HG02678 (cell line): ENCODE results near the gene ADCY1.

Experiments
- ATAC-seq: cut with Tn5 transposase; IDR thresholded peaks from one replicate; pipeline ENCODE4 v1.9.1; 2021; ENCODE audit warnings: mild to moderate bottlenecking, moderate library complexity; ENCODE audit not compliant: unreplicated experiment

Gene ADCY1

DNA sequence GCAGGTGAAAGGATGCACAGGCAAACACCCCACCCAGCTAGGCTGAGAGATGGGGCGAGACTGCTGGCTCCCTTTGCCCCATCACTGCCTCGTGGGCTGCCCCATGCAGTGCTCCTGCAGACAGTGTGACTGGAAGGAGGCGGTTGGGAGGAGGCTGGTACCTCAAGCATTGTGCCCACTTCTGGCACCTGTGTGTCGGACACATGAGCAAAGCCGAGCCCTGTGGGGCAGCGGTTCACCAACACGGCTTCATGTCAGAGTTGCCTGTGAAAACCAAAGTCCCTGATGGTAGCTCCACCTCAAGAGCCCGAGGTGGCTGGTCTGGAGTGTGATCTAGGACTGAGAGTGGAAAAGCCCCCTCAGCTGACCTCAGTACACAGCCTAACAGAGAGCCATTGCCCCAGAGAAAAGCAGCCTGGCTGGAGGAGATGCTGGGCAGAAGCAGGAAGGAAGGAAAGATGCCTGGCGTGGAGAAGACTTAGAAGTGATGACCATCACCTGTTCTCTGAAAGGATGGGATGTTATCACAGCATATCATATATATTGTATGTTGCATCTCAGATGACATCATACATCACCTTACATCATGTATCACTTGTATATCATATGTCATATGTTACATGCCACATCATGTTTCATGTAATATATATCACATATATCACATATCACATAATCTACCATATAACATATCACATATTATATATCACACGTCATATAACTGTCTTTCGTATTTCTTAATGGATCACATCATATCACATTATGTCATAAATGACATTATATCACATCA is 75.6 kb downstream of the ADCY1 start:
- ATAC-seq = no peak

DNA sequence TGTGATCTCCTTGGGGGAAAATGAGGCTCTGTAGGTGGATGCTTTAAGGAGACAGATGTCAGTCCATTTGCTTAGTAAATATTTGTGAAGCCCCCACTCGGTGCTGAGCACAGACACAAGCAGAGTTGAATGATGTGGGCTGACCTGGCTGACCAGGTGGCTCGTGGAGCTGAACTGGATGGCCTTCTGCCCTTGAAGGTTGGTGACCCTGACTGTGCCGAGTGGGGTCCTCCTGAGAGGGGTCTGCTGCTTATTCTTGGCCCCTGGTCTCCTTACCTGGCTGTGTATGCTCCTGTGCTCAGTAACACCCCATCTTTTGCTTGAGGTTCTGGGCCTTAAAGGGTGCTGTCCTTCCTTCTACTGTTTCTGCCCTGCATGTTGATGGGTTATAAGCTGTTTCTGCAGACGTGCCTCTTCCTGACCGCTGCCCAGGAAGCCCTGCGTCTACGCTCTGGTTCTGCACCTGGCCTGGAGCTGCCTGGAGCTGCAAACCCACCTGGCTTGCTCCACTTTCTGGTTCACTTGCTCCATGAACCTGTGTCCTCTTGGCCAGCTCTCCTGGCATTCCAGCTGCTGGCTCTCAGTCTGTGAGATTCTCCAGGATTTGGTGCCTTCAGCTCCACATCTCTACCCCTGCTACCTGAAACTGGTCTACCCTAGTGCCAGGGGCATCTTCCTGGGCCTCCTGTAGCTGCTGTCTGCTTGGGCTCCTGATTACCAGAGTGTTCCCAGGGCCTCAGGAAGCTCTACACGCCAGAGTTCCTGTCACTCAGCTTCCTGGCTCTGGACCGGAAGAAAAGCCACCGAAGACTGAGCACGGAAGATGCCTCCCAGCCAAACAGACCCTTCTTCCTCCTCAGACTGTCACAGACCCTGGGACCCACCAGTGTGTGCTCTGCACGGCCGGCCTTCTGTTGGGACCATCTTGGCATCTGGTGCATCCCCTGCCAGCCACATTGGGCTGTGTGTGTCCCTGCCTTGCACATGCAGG is 76.5 kb downstream of the ADCY1 start:
- no peak for ATAC-seq

GRCh38 chr7:45651540-45651939 is 77.4 kb downstream of the ADCY1 start:
- ATAC-seq = no peak

DNA sequence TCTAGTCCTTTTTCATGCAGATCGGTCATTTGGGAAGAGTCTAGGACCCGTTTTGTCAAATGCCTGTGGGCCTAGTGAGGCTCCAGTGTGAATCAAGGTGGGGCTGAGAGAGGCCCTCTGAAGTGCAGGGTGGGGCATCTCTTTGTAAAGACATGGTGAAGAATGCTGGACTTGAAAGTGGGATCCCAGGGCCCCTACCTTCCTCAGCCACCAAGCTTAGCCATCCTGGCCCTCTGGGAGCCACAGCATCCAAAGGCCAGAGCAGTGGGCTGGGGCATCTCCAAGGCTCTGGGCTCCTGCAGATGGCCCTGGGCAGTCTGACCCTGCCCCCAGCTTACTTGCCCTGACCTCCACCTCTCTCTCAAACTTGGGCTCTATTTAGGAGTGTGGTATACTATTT is 78.5 kb downstream of the ADCY1 start:
- no peak for ATAC-seq

DNA sequence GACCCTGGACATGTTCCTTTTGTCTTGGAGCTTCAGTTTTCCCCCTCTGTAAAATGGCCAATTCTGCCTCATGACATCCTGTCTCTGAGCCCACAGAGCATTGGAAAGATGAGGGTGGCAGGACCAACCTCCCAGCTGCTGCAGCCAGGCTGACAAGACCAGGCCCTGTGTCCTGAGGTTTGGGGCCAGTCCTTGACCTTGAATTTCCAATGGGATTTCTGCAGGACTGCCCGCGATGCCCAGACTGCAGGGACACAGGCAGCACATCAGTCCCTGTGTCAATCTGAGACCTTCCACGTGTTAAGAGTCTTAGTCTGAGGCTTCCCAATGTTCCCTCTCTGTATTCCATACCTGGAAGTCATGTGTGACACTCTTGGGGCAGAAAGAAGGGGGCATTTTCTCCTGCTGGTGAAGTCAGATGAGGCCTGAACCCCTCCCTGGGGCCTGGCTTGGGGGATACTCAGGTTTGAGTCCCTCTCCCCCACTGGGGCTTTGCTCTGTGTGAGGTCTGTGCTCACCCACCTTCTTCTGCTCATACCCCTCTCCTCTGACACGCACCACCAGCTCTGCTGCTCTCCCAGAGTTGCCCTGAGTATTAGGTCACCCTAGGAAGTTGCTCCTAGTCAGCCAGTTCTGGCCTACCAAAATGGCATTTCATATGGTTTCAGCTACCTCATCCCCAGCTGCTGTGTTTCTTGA is 79.2 kb downstream of the ADCY1 start:
- no peak for ATAC-seq

DNA sequence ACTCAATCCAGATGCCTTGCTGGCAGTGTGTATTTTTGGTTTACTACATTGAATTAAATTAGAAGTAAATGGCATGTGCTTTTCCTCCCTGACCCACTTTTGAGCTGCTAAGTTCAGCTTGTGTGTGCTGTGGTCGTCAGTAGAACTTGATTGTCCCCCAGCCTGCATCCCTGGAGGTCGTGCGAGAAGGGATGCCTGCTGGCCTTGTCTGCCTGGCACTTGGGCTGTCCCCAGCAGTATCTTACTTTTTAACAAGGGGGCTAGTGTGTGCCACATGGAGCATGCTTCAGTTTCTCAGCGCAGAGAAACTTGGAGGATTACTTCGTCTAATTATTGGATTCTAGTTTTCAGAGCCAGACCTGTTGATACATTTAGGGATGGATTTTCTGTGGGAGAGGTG is 80.2 kb downstream of the ADCY1 start:
- no peak for ATAC-seq

GRCh38 chr7:45655539-45655938 is 81.4 kb downstream of the ADCY1 start:
- no peak for ATAC-seq

- ATAC-seq = no peak
Observed at GRCh38 chr7:45656431-45656830, 82.3 kb downstream of the ADCY1 start.

DNA sequence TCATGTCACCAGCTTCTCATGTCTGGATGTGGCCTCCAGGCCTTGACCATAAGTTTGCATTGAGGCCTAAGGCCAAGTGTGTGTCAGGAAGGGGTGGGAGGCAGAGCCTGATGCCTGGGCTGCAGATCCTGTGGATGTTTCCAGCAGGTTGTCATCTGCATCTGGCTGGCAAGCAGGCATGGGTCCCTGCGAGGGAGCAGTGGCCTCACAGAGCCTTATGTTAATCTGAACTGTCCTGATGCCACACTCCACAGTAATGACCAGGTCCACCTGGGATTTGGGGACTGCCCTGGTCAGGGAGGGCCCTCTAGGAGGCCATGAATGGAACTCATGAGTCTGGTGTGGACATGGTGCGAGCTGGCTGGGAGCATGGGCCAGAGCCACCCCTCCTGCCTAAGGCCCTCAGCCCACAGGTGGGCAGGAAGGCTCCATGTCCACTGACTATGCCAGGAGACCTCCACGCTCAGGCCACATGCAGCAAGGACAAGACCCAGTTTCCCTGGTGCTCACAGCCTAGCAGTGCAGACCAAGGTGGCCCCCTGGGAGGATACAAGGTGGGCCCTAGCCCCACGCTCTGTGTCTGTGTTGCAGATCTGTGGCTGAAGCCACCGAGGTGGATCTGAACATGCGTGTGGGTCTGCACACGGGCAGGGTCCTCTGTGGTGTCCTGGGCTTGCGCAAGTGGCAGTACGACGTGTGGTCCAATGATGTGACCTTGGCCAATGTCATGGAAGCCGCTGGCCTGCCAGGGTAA is 83.1 kb downstream of the ADCY1 start:
- ATAC-seq = no peak

GRCh38 chr7:45657890-45658715 is 83.9 kb downstream of the ADCY1 start:
- ATAC-seq = no peak

- no peak for ATAC-seq
Observed at GRCh38 chr7:45658716-45659495, 84.7 kb downstream of the ADCY1 start.

- no peak for ATAC-seq
Observed at GRCh38 chr7:45659496-45660139, 85.5 kb downstream of the ADCY1 start.

GRCh38 chr7:45660201-45660900 is 86.2 kb downstream of the ADCY1 start:
- ATAC-seq = no peak

- ATAC-seq = no peak
Observed at GRCh38 chr7:45660901-45661211, 86.7 kb downstream of the ADCY1 start.

GRCh38 chr7:45661302-45661995 is 87.3 kb downstream of the ADCY1 start:
- no peak for ATAC-seq

DNA sequence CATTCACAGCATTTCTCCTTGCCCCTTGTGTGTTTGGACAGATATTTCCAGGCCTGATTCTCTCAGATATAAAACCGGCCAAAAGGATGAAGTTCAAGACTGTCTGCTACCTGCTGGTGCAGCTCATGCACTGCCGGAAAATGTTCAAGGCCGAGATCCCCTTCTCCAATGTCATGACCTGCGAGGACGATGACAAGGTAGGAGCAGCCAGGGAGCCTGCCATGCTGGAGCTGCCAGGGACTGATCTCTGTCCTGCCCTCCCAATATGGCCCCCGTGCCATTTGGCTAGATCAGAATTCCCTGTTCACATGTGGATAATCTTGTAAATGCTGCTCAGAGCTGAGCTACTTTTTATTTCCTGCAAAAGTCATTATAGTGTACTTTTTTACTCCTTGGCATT is 87.8 kb downstream of the ADCY1 start:
- ATAC-seq = no peak

DNA sequence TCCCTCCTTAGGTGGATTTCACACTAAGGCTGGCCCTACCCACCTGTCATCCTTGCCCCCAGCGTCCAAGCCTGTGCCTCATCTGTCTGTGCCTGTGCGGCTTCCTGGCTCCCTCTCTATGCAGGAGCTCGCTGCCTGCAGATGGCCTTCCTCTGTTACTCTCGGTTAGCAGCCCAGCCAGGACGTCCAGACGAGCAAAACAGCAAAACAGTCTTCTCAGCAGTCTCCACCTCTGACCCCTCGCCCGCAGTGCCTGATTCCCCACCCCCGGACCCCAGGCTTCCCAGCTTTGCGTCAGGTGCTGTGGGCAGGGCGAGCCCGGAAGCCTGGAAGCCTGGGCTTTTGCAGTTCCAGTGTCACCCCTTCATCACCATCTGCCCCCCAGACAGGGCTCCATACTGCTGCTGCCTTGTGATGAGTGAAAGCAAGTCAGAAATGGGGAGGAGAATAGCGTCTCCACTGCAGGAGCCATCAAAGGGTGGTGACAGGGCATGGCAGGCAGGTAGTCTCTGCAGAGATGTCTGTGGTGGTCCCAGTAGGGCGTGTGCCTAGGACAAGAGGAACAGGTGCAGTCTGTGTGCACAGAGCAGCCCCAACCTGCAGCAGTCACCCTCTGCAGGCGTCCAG is 88.5 kb downstream of the ADCY1 start:
- ATAC-seq = no peak
